Measurements from ENCODE around the gene TMEM169. TPM values are rescaled to one million over a fixed set of nuclear protein-coding genes. Genes with fewer than 3 reads are reported as not detected.

Gene TMEM169
- total and polyA plus RNA-seq, 2 of the 13 experiments (the other 11 are each of a cell fraction or from before 2014, with no cell fraction given): 1.5 to 4.5 TPM

DNA sequence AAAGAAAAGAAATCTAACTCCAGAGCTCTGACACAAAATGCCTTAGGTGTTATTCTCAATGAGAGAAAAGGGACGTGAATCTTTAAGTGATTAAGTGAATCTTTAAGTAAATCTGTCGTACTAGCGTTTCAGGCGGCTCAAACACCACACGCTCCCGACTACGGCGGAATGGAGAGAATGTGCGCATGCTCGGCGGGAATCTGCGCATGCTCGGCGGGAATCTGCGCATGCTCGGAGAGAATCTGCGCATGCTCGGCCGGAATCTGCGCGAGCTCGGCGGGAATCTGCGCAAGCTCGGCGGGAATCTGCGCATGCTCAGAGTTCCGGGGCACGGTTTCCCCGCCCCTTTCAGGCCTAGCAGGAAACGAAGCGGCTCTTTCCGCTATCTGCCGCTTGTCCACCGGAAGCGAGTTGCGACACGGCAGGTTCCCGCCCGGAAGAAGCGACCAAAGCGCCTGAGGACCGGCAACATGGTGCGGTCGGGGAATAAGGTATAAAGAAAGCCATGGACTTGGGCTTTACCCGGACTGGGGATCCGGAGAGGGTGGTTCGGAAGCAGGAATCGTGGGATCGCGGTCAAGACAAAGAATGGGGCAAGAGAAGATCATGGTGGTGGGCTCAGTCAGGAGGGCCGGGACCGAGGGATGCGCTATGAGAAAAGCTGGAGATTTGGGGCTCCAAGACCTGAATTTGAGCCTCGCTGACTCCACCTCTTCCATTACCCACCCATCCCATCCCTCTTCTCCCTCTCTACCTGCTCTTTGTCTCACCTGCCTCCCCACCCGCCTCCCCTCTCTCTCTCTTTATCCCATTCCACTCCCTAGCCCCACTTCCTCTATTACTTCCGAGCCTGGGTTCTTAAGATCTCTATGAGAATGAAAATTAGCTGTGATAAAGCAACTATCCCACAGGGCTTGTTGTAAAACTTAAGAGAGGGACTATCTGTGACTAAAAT is 27.5 kb downstream of the TMEM169 start, which contains the start of gene XRCC5 (continued):
- TF ChIP-seq ZSCAN30 (CRISPR knock-in tag; IDR thresholded peaks at IDR 0.05) (no peak), CEBPB (IDR thresholded peaks at IDR 0.05; ENCODE audit: borderline replicate concordance, low read depth, low read length) (peak; percentile 99), ZNF136 (CRISPR knock-in tag; IDR thresholded peaks at IDR 0.05; ENCODE audit: low read depth) (peak; percentile 89), HMG20B (CRISPR knock-in tag; conservative IDR thresholded peaks at IDR 0.05) (no peak), ZKSCAN8 (CRISPR knock-in tag; IDR thresholded peaks at IDR 0.05; ENCODE audit: borderline replicate concordance) (peak; percentile 84; the same call in 1 of the 2 replicates), CENPT (CRISPR knock-in tag; IDR thresholded peaks at IDR 0.05; ENCODE audit: low read depth) (no peak), NONO (IDR thresholded peaks at IDR 0.05) (no peak), NONO (CRISPR knock-in tag; conservative IDR thresholded peaks at IDR 0.05) (peak; percentile 90), FIP1L1 (IDR thresholded peaks at IDR 0.05; ENCODE audit: borderline replicate concordance, insufficient read depth, low read depth, low read length) (peak; percentile 98), ZNF10 (CRISPR knock-in tag; IDR thresholded peaks at IDR 0.05; ENCODE audit: borderline replicate concordance, low read depth) (no peak), GATA4 (IDR thresholded peaks at IDR 0.05; ENCODE audit: borderline replicate concordance, low read depth) (no peak; the same call in 1 of the 2 replicates), BRCA1 (CRISPR knock-in tag; IDR thresholded peaks at IDR 0.05) (peak; percentile 69; the same call in 1 of the 2 replicates), GTF3A (CRISPR knock-in tag; conservative IDR thresholded peaks at IDR 0.05) (no peak), ZNF563 (CRISPR knock-in tag; IDR thresholded peaks at IDR 0.05) (peak; percentile 94; the same call in 1 of the 2 replicates), HOXA5 (CRISPR knock-in tag; IDR thresholded peaks at IDR 0.05) (peak; percentile 95), ZFX (CRISPR knock-in tag; IDR thresholded peaks at IDR 0.05; ENCODE audit: low read depth) (peak; percentile 100)
- TF ChIP-seq, protein P1, sequence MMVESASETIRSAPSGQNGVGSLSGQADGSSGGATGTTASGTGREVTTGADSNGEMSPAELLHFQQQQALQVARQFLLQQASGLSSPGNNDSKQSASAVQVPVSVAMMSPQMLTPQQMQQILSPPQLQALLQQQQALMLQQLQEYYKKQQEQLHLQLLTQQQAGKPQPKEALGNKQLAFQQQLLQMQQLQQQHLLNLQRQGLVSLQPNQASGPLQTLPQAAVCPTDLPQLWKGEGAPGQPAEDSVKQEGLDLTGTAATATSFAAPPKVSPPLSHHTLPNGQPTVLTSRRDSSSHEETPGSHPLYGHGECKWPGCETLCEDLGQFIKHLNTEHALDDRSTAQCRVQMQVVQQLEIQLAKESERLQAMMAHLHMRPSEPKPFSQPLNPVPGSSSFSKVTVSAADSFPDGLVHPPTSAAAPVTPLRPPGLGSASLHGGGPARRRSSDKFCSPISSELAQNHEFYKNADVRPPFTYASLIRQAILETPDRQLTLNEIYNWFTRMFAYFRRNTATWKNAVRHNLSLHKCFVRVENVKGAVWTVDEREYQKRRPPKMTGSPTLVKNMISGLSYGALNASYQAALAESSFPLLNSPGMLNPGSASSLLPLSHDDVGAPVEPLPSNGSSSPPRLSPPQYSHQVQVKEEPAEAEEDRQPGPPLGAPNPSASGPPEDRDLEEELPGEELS (CRISPR knock-in tag; IDR thresholded peaks at IDR 0.05): peak; percentile 51; the same call in 1 of the 2 replicates
- TF ChIP-seq, protein P2, sequence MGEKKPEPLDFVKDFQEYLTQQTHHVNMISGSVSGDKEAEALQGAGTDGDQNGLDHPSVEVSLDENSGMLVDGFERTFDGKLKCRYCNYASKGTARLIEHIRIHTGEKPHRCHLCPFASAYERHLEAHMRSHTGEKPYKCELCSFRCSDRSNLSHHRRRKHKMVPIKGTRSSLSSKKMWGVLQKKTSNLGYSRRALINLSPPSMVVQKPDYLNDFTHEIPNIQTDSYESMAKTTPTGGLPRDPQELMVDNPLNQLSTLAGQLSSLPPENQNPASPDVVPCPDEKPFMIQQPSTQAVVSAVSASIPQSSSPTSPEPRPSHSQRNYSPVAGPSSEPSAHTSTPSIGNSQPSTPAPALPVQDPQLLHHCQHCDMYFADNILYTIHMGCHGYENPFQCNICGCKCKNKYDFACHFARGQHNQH (CRISPR knock-in tag; IDR thresholded peaks at IDR 0.05): peak; percentile 83; the same call in 1 of the 2 replicates
- TF ChIP-seq, protein P3, sequence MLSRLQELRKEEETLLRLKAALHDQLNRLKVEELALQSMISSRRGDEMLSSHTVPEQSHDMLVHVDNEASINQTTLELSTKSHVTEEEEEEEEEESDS (CRISPR knock-in tag; IDR thresholded peaks at IDR 0.05; ENCODE audit: borderline replicate concordance): no peak
- TF ChIP-seq, protein P4, sequence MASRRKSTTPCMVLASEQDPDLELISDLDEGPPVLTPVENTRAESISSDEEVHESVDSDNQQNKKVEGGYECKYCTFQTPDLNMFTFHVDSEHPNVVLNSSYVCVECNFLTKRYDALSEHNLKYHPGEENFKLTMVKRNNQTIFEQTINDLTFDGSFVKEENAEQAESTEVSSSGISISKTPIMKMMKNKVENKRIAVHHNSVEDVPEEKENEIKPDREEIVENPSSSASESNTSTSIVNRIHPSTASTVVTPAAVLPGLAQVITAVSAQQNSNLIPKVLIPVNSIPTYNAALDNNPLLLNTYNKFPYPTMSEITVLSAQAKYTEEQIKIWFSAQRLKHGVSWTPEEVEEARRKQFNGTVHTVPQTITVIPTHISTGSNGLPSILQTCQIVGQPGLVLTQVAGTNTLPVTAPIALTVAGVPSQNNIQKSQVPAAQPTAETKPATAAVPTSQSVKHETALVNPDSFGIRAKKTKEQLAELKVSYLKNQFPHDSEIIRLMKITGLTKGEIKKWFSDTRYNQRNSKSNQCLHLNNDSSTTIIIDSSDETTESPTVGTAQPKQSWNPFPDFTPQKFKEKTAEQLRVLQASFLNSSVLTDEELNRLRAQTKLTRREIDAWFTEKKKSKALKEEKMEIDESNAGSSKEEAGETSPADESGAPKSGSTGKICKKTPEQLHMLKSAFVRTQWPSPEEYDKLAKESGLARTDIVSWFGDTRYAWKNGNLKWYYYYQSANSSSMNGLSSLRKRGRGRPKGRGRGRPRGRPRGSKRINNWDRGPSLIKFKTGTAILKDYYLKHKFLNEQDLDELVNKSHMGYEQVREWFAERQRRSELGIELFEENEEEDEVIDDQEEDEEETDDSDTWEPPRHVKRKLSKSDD (CRISPR knock-in tag; IDR thresholded peaks at IDR 0.05; ENCODE audit: low read depth): peak; percentile 82
- TF ChIP-seq, protein P5, sequence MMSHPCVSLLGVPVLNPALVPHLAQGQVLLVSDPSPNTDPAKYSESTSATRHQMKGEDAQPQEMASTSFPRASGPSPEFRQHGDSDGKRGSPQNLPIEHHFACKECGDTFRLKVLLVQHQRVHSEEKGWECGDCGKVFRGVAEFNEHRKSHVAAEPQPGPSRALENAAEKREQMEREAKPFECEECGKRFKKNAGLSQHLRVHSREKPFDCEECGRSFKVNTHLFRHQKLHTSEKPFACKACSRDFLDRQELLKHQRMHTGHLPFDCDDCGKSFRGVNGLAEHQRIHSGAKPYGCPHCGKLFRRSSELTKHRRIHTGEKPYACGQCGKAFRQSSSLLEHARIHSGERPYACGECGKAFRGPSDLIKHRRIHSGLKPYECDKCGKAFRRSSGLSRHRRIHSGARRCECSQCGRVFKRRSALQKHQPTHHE (CRISPR knock-in tag; IDR thresholded peaks at IDR 0.05; ENCODE audit: borderline replicate concordance): 0 out of 2 replicates have a peak, but pooled peaks have one; percentile 81
